Lung (tissue), 12 donors: ENCODE data around the gene ACSM2B. TPM values are rescaled to one million over a fixed set of nuclear protein-coding genes. Genes with fewer than 3 reads are reported as not detected.

Experiments used
- ATAC-seq: fragments of 200-7000 bp; cut with Tn5 transposase; one replicate; pipeline ENCODE4 v1.9.1; 2020; ENCODE audit warnings: moderate number of reproducible peaks; ENCODE audit not compliant: insufficient read depth, low FRiP score
- DNase-seq, 3 donors: peaks; one replicate each; pipeline ENCODE4 v3.0.0-alpha.2; 2013 to 2017
- H3K27ac ChIP-seq, 2 donors: one replicate each; pipeline ENCODE4 v1.5.1; 2013; ENCODE audit warnings: mild to moderate bottlenecking in 2 of 2, moderate library complexity in 2 of 2, control low read depth in 1 of 2, inconsistent platforms in 1 of 2, low read depth in 1 of 2, low read length in 1 of 2
- H3K27me3 ChIP-seq, 3 donors: one replicate each; pipeline ENCODE4 v1.5.1; 2013; ENCODE audit warnings: low read length in 2 of 3; ENCODE audit not compliant: control insufficient read depth in 3 of 3, insufficient read depth in 3 of 3
- H3K36me3 ChIP-seq, 4 donors: one replicate each; pipeline ENCODE4 v1.5.1; 2013; ENCODE audit warnings: low read length in 4 of 4, mild to moderate bottlenecking in 1 of 4, moderate library complexity in 1 of 4; ENCODE audit not compliant: control insufficient read depth in 4 of 4, insufficient read depth in 4 of 4
- H3K4me1 ChIP-seq, 5 donors: one replicate each; pipeline ENCODE4 v1.5.1; 2013; ENCODE audit warnings: low read length in 5 of 5, mild to moderate bottlenecking in 2 of 5, moderate library complexity in 1 of 5; ENCODE audit not compliant: control insufficient read depth in 5 of 5, insufficient read depth in 5 of 5
- H3K4me3 ChIP-seq: one replicate; pipeline ENCODE4 v1.5.1; 2013; ENCODE audit warnings: mild to moderate bottlenecking, control low read depth, moderate library complexity
- H3K9ac ChIP-seq, 2 donors: one replicate each; pipeline ENCODE4 v1.5.1; 2013; ENCODE audit warnings: low read length in 2 of 2, control low read depth in 1 of 2; ENCODE audit not compliant: insufficient read depth in 1 of 2
- H3K9me3 ChIP-seq, 4 donors: one replicate each; pipeline ENCODE4 v1.5.1; 2013; ENCODE audit warnings: low read length in 3 of 4, mild to moderate bottlenecking in 1 of 4, moderate library complexity in 1 of 4; ENCODE audit not compliant: control insufficient read depth in 4 of 4, insufficient read depth in 3 of 4
- CTCF ChIP-seq: IDR thresholded peaks from 2 replicates; pipeline ENCODE4 v1.5.1; 2012; ENCODE audit warnings: mild to moderate bottlenecking; ENCODE audit errors: control extremely low read depth, extremely low read depth
- WGBS, 2 donors: extraction: QIAGEN DNeasy Blood & Tissue Kit; methylation state at CpG; one replicate each; pipeline ENCODE4 v1.1.7; 2013; 5-methylcytosine and 5-hydroxymethylcytosine counted together
- polyA plus RNA-seq, 2 donors: library from polyadenylated mRNA; stranded (reverse); fragments of 200-250 nt; gene quantifications; one replicate each; pipeline ENCODE4 v1.2.1, GENCODE V29; 2013
- total RNA-seq, 2 donors: library from RNA; depleted of rRNA in 1 of 2; stranded (reverse); fragments of >200 nt in 1 of 2; gene quantifications; one replicate each; pipeline ENCODE4 v1.2.1, GENCODE V29; 2014 to 2021
- donor health status: control.
- donor health status: control.
- donor health status: Bipolar disorder and iron deficiency.
- donor health status: healthy.
- donor health status: DM: yes; HTN: yes; CAD: no.

Gene ACSM2B
- total and polyA plus RNA-seq, 4 donors = 0.03 to 0.43 (median 0.16) TPM

GRCh38 chr16:20611975-20612481 is 35.9 kb upstream of the ACSM2B start:
- ATAC-seq = no peak
- no peaks in the 10 kb centered on the region for H3K36me3 ChIP-seq
- H3K27me3 ChIP-seq = no peaks in the 10 kb centered on the region
- DNase-seq = peak; percentile 38 to 60 (median 48)
- no peak for TF ChIP-seq CTCF
- H3K4me3 ChIP-seq = no peak overlapping the region
- H3K27ac ChIP-seq = no peak overlapping the region
- 55 to 91% methylated on average over 5 of the region's 5 CpGs for WGBS, 2 donors
- peaks cover 0 to 6% (median 5%) of the 10 kb centered on the region in 5 donors for H3K4me1 ChIP-seq
- no peak overlapping the region for H3K9ac ChIP-seq
- H3K9me3 ChIP-seq = no peaks in the 10 kb centered on the region

GRCh38 chr16:20611350-20611902 is 35.3 kb upstream of the ACSM2B start:
- Histone ChIP-seq H3K9me3 (peaks cover 0 to 3% (median 0%) of the 10 kb centered on the region in 4 donors), H3K4me1 (peaks cover 0 to 6% (median 5%) of the 10 kb centered on the region in 5 donors), H3K27me3 (no peaks in the 10 kb centered on the region), H3K27ac (no peak overlapping the region), H3K36me3 (no peaks in the 10 kb centered on the region), H3K4me3 (no peak overlapping the region), H3K9ac (no peak overlapping the region)
- WGBS, 2 donors = 34 to 51% methylated on average over 2 of the region's 2 CpGs
- no peak for TF ChIP-seq CTCF
- peak in 2 of 3 donors; percentile 18 to 37 for DNase-seq
- ATAC-seq = no peak

- Histone ChIP-seq H3K27ac (no peak overlapping the region), H3K4me3 (no peak overlapping the region), H3K4me1 (peaks cover 0 to 6% (median 5%) of the 10 kb centered on the region in 5 donors), H3K9ac (no peak overlapping the region), H3K27me3 (no peaks in the 10 kb centered on the region), H3K9me3 (peaks cover 0 to 3% (median 0%) of the 10 kb centered on the region in 4 donors), H3K36me3 (no peaks in the 10 kb centered on the region)
- no peak for TF ChIP-seq CTCF
- 53 to 77% methylated on average over 4 of the region's 4 CpGs for WGBS, 2 donors
- DNase-seq (no peak), ATAC-seq (no peak)
Measured at GRCh38 chr16:20610892-20611349, 34.8 kb upstream of the ACSM2B start.
